Kidney epithelial cell (primary cell): ENCODE data around the gene TNFRSF9. TPM values are rescaled to one million over a fixed set of nuclear protein-coding genes. Genes with fewer than 3 reads are reported as not detected.
A peak's percentile ranks its signal among the peaks of the same experiment; 100 is the strongest.

Experiments
- DNase-seq: peaks from one replicate; pipeline ENCODE4 v3.0.0-alpha.2; 2010; ENCODE audit warnings: low read depth
- H3K27me3 ChIP-seq: 2 replicates; pipeline ENCODE4 v1.6.0; 2011; ENCODE audit warnings: low read length; ENCODE audit not compliant: control insufficient read depth, insufficient read depth
- H3K36me3 ChIP-seq: 2 replicates; pipeline ENCODE4 v1.5.1; 2011; ENCODE audit warnings: low read length; ENCODE audit not compliant: control insufficient read depth, insufficient read depth
- H3K4me3 ChIP-seq: 2 replicates; pipeline ENCODE4 v1.5.1; 2011; ENCODE audit warnings: low read depth, mild to moderate bottlenecking, control low read depth, low read length
- total RNA-seq: library from RNA; depleted of rRNA; stranded (reverse); fragments of >200 nt; gene quantifications from 2 replicates; pipeline ENCODE4 v1.2.3, GENCODE V29; 2015
- TF ChIP-seq, protein P1 (sequence below): IDR thresholded peaks from 2 replicates; pipeline ENCODE4 v1.5.1; 2011; ENCODE audit warnings: mild to moderate bottlenecking, moderate library complexity, low read length, control low read depth, inconsistent platforms; ENCODE audit not compliant: insufficient read depth, poor library complexity, severe bottlenecking

TNFRSF9 gene
- total RNA-seq, 1 donor from 2014 or later = 4.6 TPM

DNA sequence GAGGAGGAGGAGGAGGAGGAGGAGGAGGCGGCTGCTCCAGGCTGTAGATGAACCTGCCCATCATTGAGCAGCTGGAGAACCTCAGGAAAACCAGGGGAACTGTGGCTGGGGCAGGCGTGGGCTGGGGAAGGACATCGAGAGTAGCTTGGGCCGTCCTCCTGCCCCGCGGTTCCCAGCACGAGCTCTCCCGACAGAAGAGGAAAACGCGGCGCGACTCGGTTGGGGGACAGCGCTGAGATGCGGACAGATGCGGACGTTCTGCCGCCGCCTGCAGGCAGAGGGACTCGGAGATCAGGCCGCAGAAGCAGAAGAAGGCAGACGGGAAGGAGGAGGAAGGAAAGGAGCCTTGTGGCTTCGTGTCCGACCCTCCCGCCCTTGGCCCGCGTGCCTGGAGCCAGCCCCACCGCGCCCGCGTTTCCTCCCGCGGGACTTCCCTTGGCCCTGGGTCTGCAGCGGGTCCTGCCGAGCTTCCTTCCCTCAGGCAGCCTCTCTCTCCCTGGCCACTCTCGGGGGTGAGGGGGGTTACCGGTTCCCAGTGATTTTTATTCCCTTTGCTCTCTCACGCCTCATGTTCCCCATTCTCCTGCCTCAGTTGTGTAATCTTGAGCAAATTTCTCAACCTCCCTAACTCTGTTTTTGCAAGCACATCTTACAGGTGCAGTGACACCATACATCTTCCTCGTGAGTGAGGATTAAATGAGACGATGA is 1.7 kb upstream of the TNFRSF9 start:
- Histone ChIP-seq H3K36me3 (no peaks in the 10 kb centered on the region), H3K4me3 (no peak overlapping the region), H3K27me3 (peaks cover 4% of the 10 kb centered on the region)
- no peak for DNase-seq
- TF ChIP-seq, protein P1, sequence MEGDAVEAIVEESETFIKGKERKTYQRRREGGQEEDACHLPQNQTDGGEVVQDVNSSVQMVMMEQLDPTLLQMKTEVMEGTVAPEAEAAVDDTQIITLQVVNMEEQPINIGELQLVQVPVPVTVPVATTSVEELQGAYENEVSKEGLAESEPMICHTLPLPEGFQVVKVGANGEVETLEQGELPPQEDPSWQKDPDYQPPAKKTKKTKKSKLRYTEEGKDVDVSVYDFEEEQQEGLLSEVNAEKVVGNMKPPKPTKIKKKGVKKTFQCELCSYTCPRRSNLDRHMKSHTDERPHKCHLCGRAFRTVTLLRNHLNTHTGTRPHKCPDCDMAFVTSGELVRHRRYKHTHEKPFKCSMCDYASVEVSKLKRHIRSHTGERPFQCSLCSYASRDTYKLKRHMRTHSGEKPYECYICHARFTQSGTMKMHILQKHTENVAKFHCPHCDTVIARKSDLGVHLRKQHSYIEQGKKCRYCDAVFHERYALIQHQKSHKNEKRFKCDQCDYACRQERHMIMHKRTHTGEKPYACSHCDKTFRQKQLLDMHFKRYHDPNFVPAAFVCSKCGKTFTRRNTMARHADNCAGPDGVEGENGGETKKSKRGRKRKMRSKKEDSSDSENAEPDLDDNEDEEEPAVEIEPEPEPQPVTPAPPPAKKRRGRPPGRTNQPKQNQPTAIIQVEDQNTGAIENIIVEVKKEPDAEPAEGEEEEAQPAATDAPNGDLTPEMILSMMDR = peak; percentile 34

DNA sequence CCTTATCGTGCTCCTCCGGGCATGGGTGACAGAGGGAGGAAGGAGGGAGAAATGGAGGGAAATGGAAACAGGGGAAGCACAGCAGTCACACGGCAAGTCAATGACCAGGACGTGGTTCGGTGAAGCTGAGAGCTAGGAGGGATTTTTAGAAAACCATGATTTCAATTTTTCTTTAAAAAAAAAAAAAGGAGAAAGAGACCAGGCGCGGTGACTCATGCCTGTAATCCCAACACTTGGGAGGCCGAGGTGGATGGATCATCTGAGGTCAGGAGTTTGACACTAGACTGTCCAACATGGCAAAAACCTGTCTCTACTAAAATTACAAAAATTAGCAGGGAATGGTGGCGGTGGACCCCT is 776 bp upstream of the TNFRSF9 start:
- TF ChIP-seq, protein P1 = no peak
- H3K27me3 ChIP-seq = peaks cover 4% of the 10 kb centered on the region
- no peaks in the 10 kb centered on the region for H3K36me3 ChIP-seq
- no peak for DNase-seq
- no peak overlapping the region for H3K4me3 ChIP-seq

DNA sequence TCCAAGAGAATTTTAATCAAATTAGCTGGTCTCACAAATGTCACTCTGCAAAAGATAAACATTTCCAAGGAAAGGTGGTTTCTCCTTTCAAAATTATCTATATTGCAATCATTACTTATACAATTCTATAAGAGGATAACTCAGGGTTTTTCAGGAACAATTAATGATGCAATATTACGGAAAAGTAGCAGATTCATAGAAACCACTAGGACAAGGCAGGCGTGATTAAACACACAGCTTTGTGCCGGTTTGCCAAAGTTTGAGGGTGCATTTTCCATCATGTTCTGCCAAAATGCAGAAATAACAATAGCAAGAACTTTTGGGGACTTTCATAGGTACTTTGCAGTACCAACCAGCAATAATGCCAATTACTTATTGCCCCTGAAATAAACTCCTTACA is 605 bp downstream of the TNFRSF9 start:
- TF ChIP-seq, protein P1 = no peak
- no peak for DNase-seq
- Histone ChIP-seq H3K4me3 (no peak overlapping the region), H3K36me3 (no peaks in the 10 kb centered on the region), H3K27me3 (peaks cover 4% of the 10 kb centered on the region)

DNA sequence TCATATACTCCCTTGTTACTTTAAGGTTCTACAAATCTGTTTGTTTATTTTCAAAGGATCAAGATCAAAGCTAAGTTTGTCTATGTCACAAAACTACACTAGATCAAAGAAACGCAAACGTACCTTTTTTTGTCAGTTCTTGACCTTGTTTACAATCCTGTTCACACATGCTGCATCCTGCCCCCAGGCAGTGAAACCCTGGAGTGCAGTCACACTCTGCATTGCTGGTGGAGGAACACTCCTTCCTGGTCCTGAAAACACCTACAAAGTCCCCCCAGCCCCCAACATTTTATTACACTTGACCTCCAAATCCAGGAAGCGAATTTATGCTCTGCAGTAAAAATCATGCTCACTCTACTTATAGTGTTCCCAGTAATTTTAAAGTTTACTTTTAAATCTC is 2.6 kb downstream of the TNFRSF9 start:
- Histone ChIP-seq H3K27me3 (peaks cover 4% of the 10 kb centered on the region), H3K36me3 (no peaks in the 10 kb centered on the region), H3K4me3 (no peak overlapping the region)
- DNase-seq = no peak
- TF ChIP-seq, protein P1 = no peak

DNA sequence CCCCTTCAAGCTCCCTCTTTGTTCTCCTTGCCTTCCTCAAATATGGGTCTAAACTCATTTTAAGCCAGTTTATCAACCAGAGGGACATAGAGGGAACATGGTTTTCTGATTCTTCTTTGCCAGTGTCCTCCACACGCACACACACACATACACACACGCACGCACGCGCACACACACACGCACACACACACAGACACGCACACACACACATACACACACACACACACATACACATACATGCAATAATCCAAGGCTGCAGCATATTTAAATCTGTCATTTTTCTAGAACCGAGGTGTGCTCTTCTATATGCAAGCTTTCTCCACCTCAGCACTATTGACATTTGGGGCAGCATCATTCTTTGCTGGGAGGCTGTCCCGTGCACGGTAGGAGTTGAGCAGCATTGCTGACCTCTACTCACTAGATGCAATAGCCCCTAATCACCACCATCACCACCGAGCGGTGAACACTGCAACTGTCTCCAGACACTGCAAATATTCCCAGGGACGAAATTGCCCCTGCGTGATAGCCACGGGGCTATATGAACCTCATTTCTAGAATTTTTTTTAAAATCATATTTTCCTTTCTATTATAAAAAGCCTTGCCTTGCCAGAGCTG is 8.0 kb downstream of the TNFRSF9 start:
- Histone ChIP-seq H3K36me3 (no peaks in the 10 kb centered on the region), H3K4me3 (no peak overlapping the region), H3K27me3 (no peaks in the 10 kb centered on the region)
- DNase-seq = no peak
- TF ChIP-seq, protein P1 = no peak

DNA sequence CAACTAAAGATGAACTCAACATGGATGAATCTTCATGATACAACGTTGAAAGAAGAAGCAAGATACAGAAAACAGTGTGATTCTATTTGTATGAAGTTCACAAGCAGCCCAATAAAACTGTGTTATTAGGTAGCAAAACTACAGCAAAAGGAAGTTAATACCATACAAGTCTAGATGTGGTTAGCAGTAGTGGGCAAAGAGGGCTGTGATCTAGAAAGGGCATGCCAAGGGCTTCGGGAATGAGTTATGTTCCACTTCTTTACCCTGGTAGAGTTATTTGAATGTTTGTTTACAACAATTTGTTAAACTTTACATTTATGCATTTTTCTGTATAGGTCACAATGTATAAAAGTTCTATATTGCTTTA is 9.2 kb downstream of the TNFRSF9 start:
- no peak overlapping the region for H3K4me3 ChIP-seq
- no peaks in the 10 kb centered on the region for H3K36me3 ChIP-seq
- DNase-seq = no peak
- TF ChIP-seq, protein P1 = no peak
- H3K27me3 ChIP-seq = no peaks in the 10 kb centered on the region
